ENCODE results near the gene CREB5. TPM values are rescaled to one million over a fixed set of nuclear protein-coding genes. Genes with fewer than 3 reads are reported as not detected.

Gene CREB5
- total and polyA plus RNA-seq, 2 of the 8 experiments (the other 6 are each of a cell fraction or from before 2014, with no cell fraction given): 2.4 to 2.7 TPM

- TF ChIP-seq ATF3 (IDR thresholded peaks at IDR 0.05; ENCODE audit: insufficient read depth, low read depth, low read length): no peak
- no peak for TF ChIP-seq EZH2 (IDR thresholded peaks at IDR 0.05; ENCODE audit: low read depth, low read length, severe bottlenecking)
Measured at GRCh38 chr7:28505014-28505413, 92.7 kb downstream of the CREB5 start (continued).
